Measurements from ENCODE around the gene GALNT2.

GALNT2 gene

DNA sequence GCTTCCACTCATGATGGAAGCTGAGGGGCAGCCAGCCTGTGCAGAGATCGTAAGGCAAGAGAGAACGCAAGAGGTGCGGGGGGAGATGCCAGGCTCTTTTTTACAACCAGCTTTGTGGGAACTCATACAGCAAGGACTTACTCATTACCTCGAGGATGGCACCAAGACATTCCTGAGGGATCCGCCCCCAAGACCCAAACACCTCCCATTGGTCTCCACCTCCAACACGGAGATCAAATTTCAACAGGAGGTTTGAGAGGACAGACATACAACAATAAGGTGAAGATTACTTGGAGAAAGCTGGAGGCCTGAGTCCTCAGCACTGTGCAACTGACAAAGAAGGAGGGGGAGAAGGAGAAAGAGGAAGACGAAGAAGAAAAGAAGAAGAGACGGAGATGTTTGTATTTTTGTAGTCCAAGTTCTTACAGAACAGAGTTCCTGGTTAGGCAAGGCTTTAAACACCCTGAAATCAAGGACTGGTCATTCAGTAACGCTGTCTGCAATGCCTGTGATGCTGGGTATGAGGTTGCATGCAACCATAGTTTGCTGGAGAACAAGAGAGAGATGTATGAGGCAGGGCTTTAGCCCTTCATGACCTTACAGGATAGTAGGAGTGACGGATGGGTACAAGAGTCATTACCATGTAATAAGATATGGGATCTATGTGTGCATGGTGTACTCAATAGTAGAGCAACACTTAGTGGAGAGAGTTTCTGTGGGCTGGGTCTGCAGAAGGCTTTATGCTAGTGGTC, 19.7 kb upstream of the GALNT2 start:
- no peak overlapping the region for H3K9ac ChIP-seq (ENCODE audit: low read length)
- H3K9me3 ChIP-seq (ENCODE audit: insufficient read depth, low read length), result no peaks in the 10 kb centered on the region
- H2AFZ ChIP-seq (ENCODE audit: low read depth, low read length, severe bottlenecking), result no peak overlapping the region
- H3K27ac ChIP-seq (ENCODE audit: low read depth, low read length), result no peak overlapping the region
- H3K4me2 ChIP-seq (ENCODE audit: low read depth, low read length, poor library complexity, severe bottlenecking), result no peak overlapping the region
- H3F3A ChIP-seq (ENCODE audit: insufficient read depth), result no peaks in the 10 kb centered on the region
- no peaks in the 10 kb centered on the region for H4K20me1 ChIP-seq (ENCODE audit: low read depth, low read length)
- TF ChIP-seq EZH2phosphoT487 (conservative IDR thresholded peaks at IDR 0.05; ENCODE audit: low read length) (no peak), CTCF (IDR thresholded peaks at IDR 0.05; ENCODE audit: insufficient read depth, low read length, poor library complexity, severe bottlenecking) (no peak)
- no peaks in the 10 kb centered on the region for H3K27me3 ChIP-seq (ENCODE audit: low read length)
- H3K9me2 ChIP-seq (replicated peaks; ENCODE audit: insufficient read depth, low read length), result no peaks in the 10 kb centered on the region
- H3K79me2 ChIP-seq (ENCODE audit: insufficient read depth, low read length), result no peaks in the 10 kb centered on the region
- H3K4me3 ChIP-seq (ENCODE audit: insufficient read depth, low read length, poor library complexity, severe bottlenecking), result no peak overlapping the region
- H3K36me3 ChIP-seq (ENCODE audit: low read length), result no peaks in the 10 kb centered on the region

DNA sequence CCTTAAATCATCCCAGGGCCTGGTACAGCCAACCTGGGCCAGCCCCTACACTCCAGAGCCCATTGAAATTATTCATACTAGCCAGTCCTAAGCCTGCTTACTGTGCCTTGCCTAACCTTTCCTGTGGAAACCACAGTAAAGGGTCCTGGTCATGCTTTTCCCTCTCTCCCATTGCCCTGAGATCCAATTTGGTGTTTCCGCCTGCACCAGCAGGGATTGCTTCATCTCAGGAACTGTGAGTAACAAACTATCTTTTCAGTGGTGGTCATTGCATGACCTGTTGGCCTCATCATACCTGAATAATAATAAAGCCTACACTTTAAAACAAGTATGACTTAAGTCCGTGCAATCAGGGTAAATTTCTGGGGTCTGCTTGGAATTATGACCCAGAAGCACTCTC, 18.7 kb upstream of the GALNT2 start:
- no peaks in the 10 kb centered on the region for H3K9me3 ChIP-seq (ENCODE audit: insufficient read depth, low read length)
- no peaks in the 10 kb centered on the region for H4K20me1 ChIP-seq (ENCODE audit: low read depth, low read length)
- H3K36me3 ChIP-seq (ENCODE audit: low read length), result no peaks in the 10 kb centered on the region
- H3F3A ChIP-seq (ENCODE audit: insufficient read depth), result no peaks in the 10 kb centered on the region
- no peak overlapping the region for H3K9ac ChIP-seq (ENCODE audit: low read length)
- TF ChIP-seq CTCF (IDR thresholded peaks at IDR 0.05; ENCODE audit: insufficient read depth, low read length, poor library complexity, severe bottlenecking) (no peak), EZH2phosphoT487 (conservative IDR thresholded peaks at IDR 0.05; ENCODE audit: low read length) (no peak)
- H3K4me2 ChIP-seq (ENCODE audit: low read depth, low read length, poor library complexity, severe bottlenecking), result no peak overlapping the region
- H3K27me3 ChIP-seq (ENCODE audit: low read length), result no peaks in the 10 kb centered on the region
- H2AFZ ChIP-seq (ENCODE audit: low read depth, low read length, severe bottlenecking), result no peak overlapping the region
- no peak overlapping the region for H3K4me3 ChIP-seq (ENCODE audit: insufficient read depth, low read length, poor library complexity, severe bottlenecking)
- no peaks in the 10 kb centered on the region for H3K9me2 ChIP-seq (replicated peaks; ENCODE audit: insufficient read depth, low read length)
- H3K27ac ChIP-seq (ENCODE audit: low read depth, low read length), result no peak overlapping the region
- no peaks in the 10 kb centered on the region for H3K79me2 ChIP-seq (ENCODE audit: insufficient read depth, low read length)

- no peak overlapping the region for H3K4me3 ChIP-seq (ENCODE audit: insufficient read depth, low read length, poor library complexity, severe bottlenecking)
- no peaks in the 10 kb centered on the region for H3K9me3 ChIP-seq (ENCODE audit: insufficient read depth, low read length)
- H3K27ac ChIP-seq (ENCODE audit: low read depth, low read length), result no peak overlapping the region
- no peak overlapping the region for H3K9ac ChIP-seq (ENCODE audit: low read length)
- H3K27me3 ChIP-seq (ENCODE audit: low read length), result no peaks in the 10 kb centered on the region
- no peaks in the 10 kb centered on the region for H4K20me1 ChIP-seq (ENCODE audit: low read depth, low read length)
- TF ChIP-seq EZH2phosphoT487 (conservative IDR thresholded peaks at IDR 0.05; ENCODE audit: low read length), result no peak
- no peak for TF ChIP-seq CTCF (IDR thresholded peaks at IDR 0.05; ENCODE audit: insufficient read depth, low read length, poor library complexity, severe bottlenecking)
- no peak overlapping the region for H2AFZ ChIP-seq (ENCODE audit: low read depth, low read length, severe bottlenecking)
- no peaks in the 10 kb centered on the region for H3K9me2 ChIP-seq (replicated peaks; ENCODE audit: insufficient read depth, low read length)
- H3F3A ChIP-seq (ENCODE audit: insufficient read depth), result no peaks in the 10 kb centered on the region
- no peaks in the 10 kb centered on the region for H3K79me2 ChIP-seq (ENCODE audit: insufficient read depth, low read length)
- H3K4me2 ChIP-seq (ENCODE audit: low read depth, low read length, poor library complexity, severe bottlenecking), result no peak overlapping the region
- no peaks in the 10 kb centered on the region for H3K36me3 ChIP-seq (ENCODE audit: low read length)
Observed at GRCh38 chr1:230048922-230049321, 18.1 kb upstream of the GALNT2 start.
